HG02610 (cell line): ENCODE data around the gene CSGALNACT2.
"Not testable (repeated sequence)": the region's sequence is repeated elsewhere in the genome, so short reads cannot be mapped to it uniquely, and the experiment has no call there.

Source experiments
- ATAC-seq: cut with Tn5 transposase; IDR thresholded peaks from one replicate; pipeline ENCODE4 v1.9.1; 2021; ENCODE audit warnings: mild to moderate bottlenecking, moderate library complexity; ENCODE audit not compliant: unreplicated experiment

The CSGALNACT2 gene

GRCh38 chr10:43138021-43138756, at the start of gene CSGALNACT2:
Gene CSGALNACT2, plus strand, starts transcription at chr10:43138445. Its CDS starts 16,705 bp downstream, at chr10:43155150.
- peak; percentile 75 for ATAC-seq

- ATAC-seq, result no peak
Measured at GRCh38 chr10:43089519-43089918, 48.7 kb upstream of the CSGALNACT2 start.

GRCh38 chr10:43090188-43090587, 48.1 kb upstream of the CSGALNACT2 start:
- no peak for ATAC-seq

- no peak for ATAC-seq
Measured at GRCh38 chr10:43090664-43091063, 47.6 kb upstream of the CSGALNACT2 start.

GRCh38 chr10:43091846-43092245, 46.4 kb upstream of the CSGALNACT2 start:
- ATAC-seq, result no peak

GRCh38 chr10:43093423-43094076, 44.7 kb upstream of the CSGALNACT2 start:
- ATAC-seq, result no peak

GRCh38 chr10:43094085-43094484, 44.2 kb upstream of the CSGALNACT2 start:
- no peak for ATAC-seq

GRCh38 chr10:43099339-43099738, 38.9 kb upstream of the CSGALNACT2 start:
- ATAC-seq, result not testable (repeated sequence)

GRCh38 chr10:43099928-43100327, 38.3 kb upstream of the CSGALNACT2 start:
- no peak for ATAC-seq

GRCh38 chr10:43100366-43100765, 37.9 kb upstream of the CSGALNACT2 start:
- ATAC-seq, result no peak

- no peak for ATAC-seq
Measured at GRCh38 chr10:43102063-43102828, 36.0 kb upstream of the CSGALNACT2 start.

- ATAC-seq, result peak; percentile 88
Measured at GRCh38 chr10:43105102-43105955, 32.9 kb upstream of the CSGALNACT2 start.

GRCh38 chr10:43105956-43106229, 32.4 kb upstream of the CSGALNACT2 start:
- ATAC-seq, result no peak

- no peak for ATAC-seq
Measured at GRCh38 chr10:43106256-43107091, 31.8 kb upstream of the CSGALNACT2 start.

GRCh38 chr10:43108951-43109350, 29.3 kb upstream of the CSGALNACT2 start:
- ATAC-seq, result no peak

- ATAC-seq, result no peak
Measured at GRCh38 chr10:43109671-43110249, 28.5 kb upstream of the CSGALNACT2 start.

- peak; percentile 30 for ATAC-seq
Measured at GRCh38 chr10:43110338-43111071, 27.7 kb upstream of the CSGALNACT2 start.

GRCh38 chr10:43111101-43111500, 27.1 kb upstream of the CSGALNACT2 start:
- ATAC-seq, result no peak
